H1 (cell line): Measurements from ENCODE around the gene PLEKHB1. TPM values are rescaled to one million over a fixed set of nuclear protein-coding genes. Genes with fewer than 3 reads are reported as not detected.

Experiments
- CTCF ChIA-PET: fragments of 300-600 bp; sonication (Branson Sonifier 250); formaldehyde crosslinking; loops from one replicate; lab custom pipeline; 2021; ENCODE audit not compliant: partially characterized antibody; lab: Charles Lee
- POLR2A ChIA-PET: fragments of 300-600 bp; sonication (Branson Sonifier 250); formaldehyde crosslinking; loops from one replicate; lab custom pipeline; 2021; ENCODE audit warnings: inconsistent platforms; ENCODE audit not compliant: partially characterized antibody; lab: Charles Lee
- DNase-seq, 2 experiments: peaks; one replicate each; pipeline versions ENCODE4 v3.0.0 to v3.0.0-alpha.2; 2010 to 2022; ENCODE audit warnings: low spot score in 2 of 2, low read depth in 1 of 2, mixed read lengths in 1 of 2
- FAIRE-seq: peaks from 2 replicates; lab custom pipeline; 2011; peaks lifted over from hg19 to GRCh38; lab: Jason Lieb, UNC
- H2AFZ ChIP-seq: 2 replicates; pipeline ENCODE4 v1.8.1; 2012; ENCODE audit warnings: low read length, inconsistent platforms
- H2AK5ac ChIP-seq: 2 replicates; pipeline ENCODE4 v1.6.1; 2013; ENCODE audit warnings: low read depth, low read length
- H2BK120ac ChIP-seq: replicated peaks from 2 replicates; pipeline ENCODE3; 2013; ENCODE audit warnings: low read depth, low read length, inconsistent platforms
- H2BK12ac ChIP-seq: 2 replicates; pipeline ENCODE4 v1.6.1; 2013; ENCODE audit warnings: low read depth, low read length
- H2BK15ac ChIP-seq: 2 replicates; pipeline ENCODE4 v1.6.1; 2013; ENCODE audit warnings: low read length
- H2BK20ac ChIP-seq: 2 replicates; pipeline ENCODE4 v1.6.1; 2013; ENCODE audit warnings: low read length
- H2BK5ac ChIP-seq: 2 replicates; pipeline ENCODE4 v1.6.1; 2013; ENCODE audit warnings: low read depth, low read length
- H3K14ac ChIP-seq: 2 replicates; pipeline ENCODE4 v1.6.1; 2013; ENCODE audit warnings: inconsistent platforms; ENCODE audit not compliant: insufficient read length
- H3K18ac ChIP-seq: 2 replicates; pipeline ENCODE4 v1.6.1; 2013; ENCODE audit warnings: low read length; ENCODE audit errors: extremely low read depth
- H3K23ac ChIP-seq: 2 replicates; pipeline ENCODE4 v1.6.1; 2013; ENCODE audit warnings: inconsistent platforms; ENCODE audit not compliant: insufficient read length
- H3K23me2 ChIP-seq: 2 replicates; pipeline ENCODE4 v1.6.1; 2013; ENCODE audit warnings: low read depth, low read length
- H3K27ac ChIP-seq: 2 replicates; pipeline ENCODE4 v1.6.1; 2011; ENCODE audit warnings: low read depth, low read length, inconsistent platforms
- H3K27me3 ChIP-seq, 4 experiments: replicated peaks in 1 of 4; 1 replicate in 1 of 4; 2 replicates in 3 of 4; pipeline versions ENCODE4 v1.6.1 to v1.8.1; 2011 to 2013; ENCODE audit warnings: low read length in 3 of 4, mild to moderate bottlenecking in 3 of 4, inconsistent platforms in 2 of 4, mixed read lengths in 2 of 4, moderate library complexity in 1 of 4; ENCODE audit not compliant: control insufficient read depth in 3 of 4, insufficient read depth in 3 of 4; ENCODE audit errors: extremely low read depth in 1 of 4
- H3K36me3 ChIP-seq, 4 experiments: 2 replicates each; pipeline versions ENCODE4 v1.6.1 to v1.8.1; 2011 to 2013; ENCODE audit warnings: mild to moderate bottlenecking in 4 of 4, low read length in 3 of 4, moderate library complexity in 2 of 4, control low read depth in 1 of 4, inconsistent platforms in 1 of 4; ENCODE audit not compliant: insufficient read depth in 4 of 4, control insufficient read depth in 2 of 4
- H3K4ac ChIP-seq: replicated peaks from 2 replicates; pipeline ENCODE3; 2013; ENCODE audit warnings: low read length, low read depth, mixed read lengths, inconsistent platforms; ENCODE audit not compliant: insufficient read length
- H3K4me1 ChIP-seq, 4 experiments: replicated peaks in 1 of 4; 1 replicate in 1 of 4; 2 replicates in 3 of 4; pipeline versions ENCODE4 v1.6.1 to v1.8.1; 2011 to 2013; ENCODE audit warnings: low read length in 3 of 4, inconsistent platforms in 2 of 4, mixed read lengths in 1 of 4; ENCODE audit not compliant: insufficient read depth in 4 of 4, control insufficient read depth in 3 of 4
- H3K4me2 ChIP-seq, 2 experiments: 2 replicates each; pipeline versions ENCODE4 v1.6.1 to v1.8.1; 2011 to 2013; ENCODE audit warnings: low read depth in 2 of 2, low read length in 2 of 2, control low read depth in 1 of 2, inconsistent platforms in 1 of 2, mild to moderate bottlenecking in 1 of 2; ENCODE audit not compliant: insufficient read depth in 1 of 2
- H3K4me3 ChIP-seq, 4 experiments: fragments of 200-600, 300-600 bp in 1 of 4; sonication (generic), shearing (Covaris generic), sonication (Bioruptor Twin) in 1 of 4; 2 replicates each; pipeline versions ENCODE4 v1.5.1 to v1.8.1; 2011 to 2016; ENCODE audit warnings: low read length in 4 of 4, low read depth in 3 of 4, control low read depth in 2 of 4, inconsistent platforms in 2 of 4, mild to moderate bottlenecking in 2 of 4, mixed read lengths in 1 of 4, moderate library complexity in 1 of 4; ENCODE audit not compliant: insufficient read depth in 2 of 4; ENCODE audit errors: extremely low read depth in 1 of 4
- H3K56ac ChIP-seq: replicated peaks from 2 replicates; pipeline ENCODE3; 2013; ENCODE audit warnings: low read depth, mild to moderate bottlenecking, mixed read lengths, low read length, inconsistent platforms; ENCODE audit not compliant: insufficient read length
- H3K79me1 ChIP-seq: 2 replicates; pipeline ENCODE4 v1.6.1; 2013; ENCODE audit warnings: low read depth, low read length, control low read depth
- H3K79me2 ChIP-seq, 2 experiments: 2 replicates each; pipeline versions ENCODE4 v1.6.1 to v1.8.1; 2012 to 2013; ENCODE audit warnings: low read length in 2 of 2, mild to moderate bottlenecking in 2 of 2, inconsistent platforms in 1 of 2; ENCODE audit not compliant: insufficient read depth in 2 of 2, control insufficient read depth in 1 of 2
- H3K9ac ChIP-seq, 4 experiments: replicated peaks in 1 of 4; 1 replicate in 1 of 4; 2 replicates in 3 of 4; pipeline versions ENCODE4 v1.6.1 to v1.8.1; 2011 to 2013; ENCODE audit warnings: low read depth in 3 of 4, low read length in 3 of 4, control low read depth in 2 of 4, mild to moderate bottlenecking in 2 of 4, moderate library complexity in 2 of 4, inconsistent platforms in 1 of 4; ENCODE audit errors: extremely low read depth in 1 of 4
- H3K9me3 ChIP-seq, 2 experiments: 2 replicates each; pipeline versions ENCODE4 v1.6.1 to v1.8.1; 2012 to 2013; ENCODE audit warnings: mild to moderate bottlenecking in 2 of 2, moderate library complexity in 2 of 2, control low read depth in 1 of 2, inconsistent platforms in 1 of 2, low read depth in 1 of 2, low read length in 1 of 2, mixed read lengths in 1 of 2; ENCODE audit not compliant: insufficient read depth in 2 of 2
- H4K20me1 ChIP-seq, 2 experiments: replicated peaks in 1 of 2; 2 replicates each; pipeline versions ENCODE3 to v1.8.1; 2011 to 2013; ENCODE audit warnings: inconsistent platforms in 2 of 2, low read length in 2 of 2, mild to moderate bottlenecking in 1 of 2; ENCODE audit not compliant: insufficient read depth in 2 of 2, control insufficient read depth in 1 of 2
- H4K5ac ChIP-seq: 2 replicates; pipeline ENCODE4 v1.6.1; 2013; ENCODE audit warnings: low read length, low read depth, mixed read lengths, inconsistent platforms; ENCODE audit not compliant: insufficient read length
- H4K8ac ChIP-seq: 2 replicates; pipeline ENCODE4 v1.8.0; 2013; ENCODE audit warnings: mild to moderate bottlenecking, moderate library complexity, low read length, inconsistent platforms; ENCODE audit not compliant: insufficient read depth; ENCODE audit errors: extremely low read depth
- H4K91ac ChIP-seq: replicated peaks from 2 replicates; pipeline ENCODE3; 2013; ENCODE audit warnings: low read length, mixed read lengths, inconsistent platforms; ENCODE audit not compliant: insufficient read length
- CBX5 ChIP-seq: fragments of 300-800, 300-1000 bp; sonication (generic); IDR thresholded peaks from 2 replicates; pipeline ENCODE4 v1.7.1; 2016; ENCODE audit warnings: antibody characterized with exemption, low read length, low read depth
- SAP30 ChIP-seq: fragments of 300-600 bp; sonication (generic); IDR thresholded peaks from 2 replicates; pipeline ENCODE4 v1.7.1; 2012; ENCODE audit warnings: low read length, moderate library complexity, mild to moderate bottlenecking, inconsistent platforms; ENCODE audit not compliant: insufficient read depth, insufficient replicate concordance
- SIN3A ChIP-seq, 2 experiments: IDR thresholded peaks in 1 of 2; conservative IDR thresholded peaks in 1 of 2; 2 replicates each; pipeline ENCODE4 v1.6.1; 2011 to 2012; ENCODE audit warnings: low read length in 2 of 2, improper control_type of control experiment in 1 of 2, low read depth in 1 of 2, mild to moderate bottlenecking in 1 of 2
- SIRT6 ChIP-seq: IDR thresholded peaks from one replicate; pipeline ENCODE4 v1.7.1; 2012; ENCODE audit warnings: low read length, inconsistent platforms
- SIX5 ChIP-seq: IDR thresholded peaks from 2 replicates; pipeline ENCODE4 v1.6.1; 2011; ENCODE audit warnings: mild to moderate bottlenecking, low read depth, low read length
- SP4 ChIP-seq: IDR thresholded peaks from 2 replicates; pipeline ENCODE4 v1.6.1; 2012; ENCODE audit warnings: low read length, inconsistent platforms
- TAF7 ChIP-seq: optimal IDR thresholded peaks from 2 replicates; pipeline ENCODE3; 2011; ENCODE audit warnings: low read depth, mild to moderate bottlenecking, inconsistent platforms, low read length, moderate library complexity, borderline replicate concordance
- WGBS, 2 experiments: shearing (Covaris generic) in 1 of 2; methylation state at CpG; one replicate each; pipeline versions ENCODE4 v1.1.6 to v1.1.7; 2013 to 2015; ENCODE audit warnings: low lambda C conversion rate in 2 of 2, mixed read lengths in 2 of 2, inconsistent platforms in 1 of 2, low coverage in 1 of 2, missing lambda C conversion rate in 1 of 2; ENCODE audit not compliant: insufficient replicate concordance in 2 of 2, insufficient coverage in 1 of 2, insufficient read length in 1 of 2; ENCODE audit errors: extremely low coverage in 1 of 2, missing lambda C conversion rate in 1 of 2; 5-methylcytosine and 5-hydroxymethylcytosine counted together
- polyA plus RNA-seq, 7 experiments: library from polyadenylated mRNA; depleted of rRNA in 3 of 7; stranded (reverse) in 5 of 7; unstranded in 2 of 7; fragments of >200 nt in 5 of 7; fragments of 200-250 nt in 2 of 7; gene quantifications; 1 replicate in 5 of 7; 2 replicates in 1 of 7; 4 replicates in 1 of 7; pipeline versions ENCODE4 v1.2.1 to v1.2.3, GENCODE V29; 2011 to 2013; ENCODE audit warnings: missing spikeins in 2 of 7, mixed read lengths in 2 of 7
- total RNA-seq: library from RNA; stranded (reverse); fragmentation: NEBNext Ultra II Directional; extraction: Animal tissue kit (Norgen Biotek cat#: 25700); gene quantifications from 2 replicates; pipeline ENCODE4 v1.2.1, GENCODE V29; 2021

PLEKHB1 gene
- total and polyA plus RNA-seq, 2 of the 8 experiments (the other 6 are each of a cell fraction or from before 2014, with no cell fraction given) = 14.8 to 24.5 TPM

GRCh38 chr11:73598719-73599379 lies 47.5 kb upstream of the PLEKHB1 start:
- TF ChIP-seq CBX5 (no peak), SIX5 (no peak), SIN3A (conservative IDR thresholded peaks at IDR 0.05 in 1 of 2, IDR thresholded peaks at IDR 0.05 in 1 of 2; ENCODE audit: low read depth in 1 of 2, low read length in 2 of 2) (0 out of 4 replicates have a peak, but pooled peaks of 1 of the 2 experiments have one; percentile 9), SP4 (no peak), TAF7 (peak; percentile 42), SIRT6 (no peak), SAP30 (peak; percentile 10)
- peak overlapping the region in 3 of 4 experiments; percentile 48 to 73 (median 55); a peak in 4 of 7 replicates for H3K9ac ChIP-seq
- no peak for DNase-seq

More at GRCh38 chr11:73598719-73599379, 47.5 kb upstream of the PLEKHB1 start:
- no peak overlapping the region for H4K8ac ChIP-seq
- H3K79me1 ChIP-seq = peaks cover 6% of the 10 kb centered on the region; the same call in 1 of the 2 replicates
- no peaks in the 10 kb centered on the region for H3K27me3 ChIP-seq
- ChIA-PET POLR2A (interaction anchor here (0.6 to 1.4 kb wide), 10 partner anchors 16 to 194 kb away, joined by 3 to 4 read pairs (median 3); partner anchors contain the start of gene RAB6A), CTCF (interaction anchor here (0.6 to 4.2 kb wide), 8 partner anchors 9 to 120 kb away, joined by 3 to 19 read pairs (median 3); no protein-coding TSS in a partner anchor)
- no peak overlapping the region for H3K56ac ChIP-seq
- peak overlapping the region; percentile 38 to 75 for H3K4me2 ChIP-seq
- H2BK15ac ChIP-seq = no peak overlapping the region
- no peak overlapping the region for H4K91ac ChIP-seq
- 51% methylated on average over 20 of the region's 20 CpGs; no CpG with 5 or more reads in 1 of the 2 experiments for WGBS, 2 experiments
- peaks cover 0 to 3% of the 10 kb centered on the region in 2 experiments for H4K20me1 ChIP-seq
- no peak overlapping the region for H2BK5ac ChIP-seq
- H3K23ac ChIP-seq = no peak overlapping the region
- no peak overlapping the region for H3K14ac ChIP-seq
- peak overlapping the region; percentile 36 for H4K5ac ChIP-seq
- peaks cover 7 to 35% of the 10 kb centered on the region in 2 experiments for H3K79me2 ChIP-seq
- no peak overlapping the region for H2BK12ac ChIP-seq
- no peak overlapping the region for H2BK120ac ChIP-seq
- peak overlapping the region; percentile 80 to 95 (median 90); a peak in 7 of 8 replicates for H3K4me3 ChIP-seq
- no peak for FAIRE-seq
- H3K27ac ChIP-seq = no peak overlapping the region; the same call in 1 of the 2 replicates
- H2AK5ac ChIP-seq = no peak overlapping the region
- peaks cover 10% of the 10 kb centered on the region; the same call in 1 of the 2 replicates for H3K23me2 ChIP-seq
- no peaks in the 10 kb centered on the region for H3K36me3 ChIP-seq
- no peaks in the 10 kb centered on the region for H3K9me3 ChIP-seq
- H2AFZ ChIP-seq = peak overlapping the region; percentile 98
- H3K4me1 ChIP-seq = peaks cover 3 to 10% (median 7%) of the 10 kb centered on the region in 4 experiments; a peak in 6 of 7 replicates
- no peak overlapping the region for H2BK20ac ChIP-seq
- H3K18ac ChIP-seq = 0 out of 2 replicates have a peak overlapping the region, but pooled peaks have one; percentile 20
- H3K4ac ChIP-seq = no peak overlapping the region
